Limb (tissue), 2 donors: ENCODE measurements around the gene WFDC1.

Experiments
- DNase-seq, 2 donors: peaks; one replicate each; pipeline ENCODE4 v3.0.0-alpha.2; 2016; ENCODE audit errors: extremely low spot score in 2 of 2

The WFDC1 gene

DNA sequence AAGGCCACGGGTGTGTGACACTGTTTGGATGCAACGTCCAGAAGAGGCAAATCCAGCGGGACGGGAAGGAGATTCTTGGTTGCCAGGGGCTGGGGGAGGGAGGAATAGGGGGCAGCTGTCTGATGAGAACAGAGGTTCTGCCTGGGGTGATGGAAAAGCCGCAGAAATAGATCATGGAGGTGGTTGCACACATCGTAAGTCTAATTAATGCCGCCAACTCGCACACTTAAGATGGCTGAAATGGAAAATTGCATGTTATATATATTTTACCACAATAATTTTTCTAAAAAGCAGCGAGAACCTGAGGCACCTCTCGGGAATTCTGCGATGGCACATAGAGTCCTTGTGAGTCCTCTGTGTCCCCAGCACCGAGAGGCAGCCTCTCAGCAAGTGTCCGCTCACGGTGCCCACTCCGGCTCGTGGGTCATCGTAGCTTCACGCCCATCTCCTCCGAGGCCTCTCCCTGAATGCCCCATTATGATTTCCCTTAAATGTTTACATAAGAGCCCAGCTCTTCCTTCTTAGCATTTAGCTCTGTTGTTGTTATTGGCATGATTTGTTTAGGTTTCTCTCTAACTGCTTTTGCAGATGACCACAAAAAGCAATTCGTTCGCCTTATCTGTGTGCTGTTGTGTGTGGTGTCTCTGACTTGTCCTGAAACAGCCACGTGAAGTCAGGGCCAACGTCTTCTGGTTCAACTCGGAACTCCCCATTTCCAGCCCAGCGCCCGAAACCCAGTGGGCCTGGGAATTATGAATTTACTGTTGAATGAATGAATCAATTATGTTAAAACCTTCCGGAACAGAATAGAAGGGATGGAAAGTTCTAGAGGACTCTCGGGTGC, 7.7 kb downstream of the WFDC1 start:
- DNase-seq: no peak

- no peak for DNase-seq
Observed at GRCh38 chr16:84303023-84303422, 8.3 kb downstream of the WFDC1 start.

GRCh38 chr16:84303516-84303915, 8.8 kb downstream of the WFDC1 start:
- no peak for DNase-seq

GRCh38 chr16:84306564-84306963, 11.9 kb downstream of the WFDC1 start:
- DNase-seq: no peak

GRCh38 chr16:84307209-84307954, 12.7 kb downstream of the WFDC1 start:
- DNase-seq: no peak

DNA sequence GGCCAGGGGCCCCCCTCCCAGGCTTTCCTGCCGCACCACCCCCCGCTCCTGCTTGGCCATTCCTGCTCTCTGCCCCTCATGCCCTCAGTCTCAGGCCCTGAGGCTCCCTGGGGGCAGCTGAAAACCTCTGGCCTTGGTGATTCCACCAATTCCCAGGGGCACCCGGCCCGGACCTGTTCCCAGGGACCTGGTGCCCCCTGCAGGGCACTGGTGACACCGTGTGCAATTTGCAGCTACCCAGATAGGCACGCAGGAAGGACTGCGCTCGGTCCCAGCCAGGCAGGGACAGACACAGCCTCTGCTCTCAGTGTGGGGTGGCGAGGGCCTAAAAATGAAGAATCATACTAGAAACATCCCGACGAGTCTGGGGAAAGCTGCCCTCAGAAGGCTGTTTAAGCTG, 13.4 kb downstream of the WFDC1 start:
- DNase-seq: peak in 1 of 2 donors; percentile 55

GRCh38 chr16:84310642-84311041, 16.0 kb downstream of the WFDC1 start:
- DNase-seq: no peak

GRCh38 chr16:84312783-84313382, 18.2 kb downstream of the WFDC1 start:
- no peak for DNase-seq

DNA sequence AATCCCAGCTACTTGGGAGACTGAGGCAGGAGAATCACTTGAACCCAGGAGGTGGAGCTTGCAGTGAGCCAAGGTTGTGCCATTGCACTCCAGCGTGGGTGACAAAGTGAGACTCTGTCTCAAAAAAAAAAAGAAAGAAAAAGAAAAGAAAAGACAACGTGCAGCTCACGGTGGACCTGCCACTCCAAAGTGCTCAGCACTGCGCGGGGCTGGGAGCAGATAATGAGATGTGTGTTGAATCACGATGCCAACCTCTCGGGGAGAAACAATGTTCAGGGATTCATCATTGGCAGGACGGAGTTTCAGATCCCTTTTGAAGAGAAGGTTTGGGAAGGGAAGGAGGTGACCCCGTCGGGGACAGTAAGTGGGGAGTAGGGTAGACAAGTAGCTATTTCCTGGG, 19.2 kb downstream of the WFDC1 start:
- DNase-seq: no peak

DNA sequence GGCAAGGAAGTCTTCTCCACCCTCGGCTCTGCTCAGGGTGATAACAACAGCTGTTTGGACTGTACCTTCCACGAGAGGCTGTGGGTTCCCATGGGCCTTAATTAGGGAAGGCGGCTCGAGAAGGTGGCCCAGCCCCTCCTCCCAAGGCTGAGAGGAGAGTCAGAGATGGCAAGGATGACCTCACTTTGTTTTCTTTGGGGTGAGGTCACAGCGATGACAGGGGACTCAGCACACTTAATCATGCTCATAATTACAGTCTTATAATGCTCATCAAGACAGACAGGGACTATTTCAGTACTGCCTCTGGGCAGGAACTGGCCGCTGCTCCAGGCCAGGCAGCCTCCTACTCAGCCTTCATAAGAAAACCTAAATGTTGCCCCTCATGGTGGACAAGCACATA, 19.7 kb downstream of the WFDC1 start:
- DNase-seq: no peak

- DNase-seq: no peak
Observed at GRCh38 chr16:84314814-84315213, 20.1 kb downstream of the WFDC1 start.

DNA sequence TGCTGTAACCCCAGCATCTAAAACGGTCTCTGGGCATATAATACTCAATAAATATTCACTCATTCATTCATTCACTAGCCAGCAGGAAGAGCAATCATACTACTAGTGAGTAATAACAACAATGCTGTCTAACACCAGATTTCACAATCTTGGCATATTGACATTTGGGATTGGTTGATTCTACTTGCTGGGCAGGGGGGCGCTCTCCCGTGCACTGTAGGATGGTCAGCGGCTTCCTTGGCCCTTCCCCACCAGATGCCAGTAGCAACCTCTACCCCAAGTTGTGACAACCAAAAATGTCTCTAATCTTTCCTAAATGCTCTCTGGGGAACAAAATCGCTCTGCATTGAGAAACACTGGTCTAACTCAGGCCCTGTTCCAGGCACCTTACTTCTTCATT, 20.7 kb downstream of the WFDC1 start:
- DNase-seq: no peak

DNA sequence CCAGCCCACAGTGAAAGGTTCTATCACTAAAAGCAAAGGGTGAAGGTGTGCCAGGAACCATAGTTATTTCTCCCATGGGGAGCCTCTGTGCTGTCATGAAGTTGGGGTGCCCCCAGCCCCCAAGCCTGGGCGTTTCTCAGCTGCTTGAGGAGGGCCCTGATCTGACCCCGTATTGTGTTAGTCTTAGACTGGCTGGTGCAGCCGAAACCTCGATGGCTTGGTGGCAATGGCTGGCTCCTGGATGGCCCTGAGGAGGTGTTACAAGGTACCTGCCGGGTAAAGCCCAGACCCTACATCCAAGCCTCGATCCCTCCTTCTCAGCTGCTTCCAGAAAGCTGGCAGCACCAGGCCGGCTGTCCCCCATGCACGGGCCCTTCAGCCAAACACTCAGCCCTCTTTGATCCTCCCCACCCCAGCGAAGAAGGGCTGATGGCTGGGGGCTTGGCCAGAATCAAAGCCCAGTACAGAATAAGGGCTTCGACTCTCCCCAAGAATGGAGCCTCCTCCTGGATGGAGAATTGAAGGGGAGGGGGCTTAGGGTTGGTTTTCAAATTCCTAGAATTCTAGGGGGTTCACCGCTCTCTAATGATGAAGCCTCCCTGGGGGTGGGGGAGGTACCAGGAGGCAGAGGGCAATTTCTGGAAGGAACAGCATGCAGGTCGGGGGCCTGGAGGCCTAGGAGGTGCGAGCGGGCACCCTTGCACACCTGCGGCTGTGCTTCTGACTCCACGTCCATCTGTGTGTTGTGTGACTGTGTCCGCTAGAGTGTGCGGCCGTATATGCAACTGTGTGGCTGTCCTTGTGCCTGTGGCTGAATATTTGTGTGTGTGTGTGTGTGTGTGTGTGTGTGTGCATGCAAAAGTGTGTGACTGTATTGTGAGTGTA, 23.7 kb downstream of the WFDC1 start:
- no peak for DNase-seq

GRCh38 chr16:84319146-84319760, 24.6 kb downstream of the WFDC1 start:
- no peak for DNase-seq

- no peak for DNase-seq
Observed at GRCh38 chr16:84320511-84320910, 25.8 kb downstream of the WFDC1 start.

GRCh38 chr16:84321932-84322331, 27.3 kb downstream of the WFDC1 start:
- no peak for DNase-seq

DNA sequence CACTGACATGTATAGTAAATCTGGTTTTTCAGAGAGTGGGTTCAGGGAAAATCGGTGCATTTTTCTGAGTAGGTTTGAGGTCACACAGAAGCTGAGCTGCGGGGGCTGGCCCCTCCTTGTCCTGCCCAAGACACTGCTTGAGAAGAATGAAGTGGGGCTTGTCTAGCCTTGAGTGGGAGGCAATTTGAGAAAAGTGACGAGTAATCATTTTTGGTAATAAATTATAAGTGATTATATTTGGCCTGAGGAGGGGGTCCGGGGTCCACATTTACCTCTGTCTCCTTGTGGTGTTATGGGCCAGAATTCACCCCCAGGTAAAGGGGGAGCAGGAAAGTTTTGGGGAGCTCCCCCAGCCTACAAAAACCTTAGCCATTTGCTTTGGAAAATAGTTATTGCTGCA, 28.1 kb downstream of the WFDC1 start:
- DNase-seq: no peak

DNA sequence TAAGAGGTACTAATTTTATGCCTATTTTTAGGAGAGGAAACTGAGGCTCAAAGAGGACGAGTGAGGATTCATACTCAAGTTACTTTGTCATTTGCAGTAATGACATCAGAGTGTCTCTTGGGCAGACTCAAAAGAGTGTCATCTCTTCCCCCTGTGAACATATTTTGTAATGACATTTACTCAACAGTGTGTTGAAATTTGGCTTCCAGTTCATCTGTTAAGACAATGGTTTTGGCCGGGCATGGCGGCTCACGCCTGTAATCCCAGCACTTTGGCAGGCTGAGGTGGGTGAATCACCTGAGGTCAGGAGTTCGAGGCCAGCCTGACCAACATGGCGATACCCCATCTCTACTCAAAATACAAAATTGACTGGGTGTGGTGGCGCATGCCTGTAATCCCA, 28.9 kb downstream of the WFDC1 start:
- DNase-seq: no peak

DNA sequence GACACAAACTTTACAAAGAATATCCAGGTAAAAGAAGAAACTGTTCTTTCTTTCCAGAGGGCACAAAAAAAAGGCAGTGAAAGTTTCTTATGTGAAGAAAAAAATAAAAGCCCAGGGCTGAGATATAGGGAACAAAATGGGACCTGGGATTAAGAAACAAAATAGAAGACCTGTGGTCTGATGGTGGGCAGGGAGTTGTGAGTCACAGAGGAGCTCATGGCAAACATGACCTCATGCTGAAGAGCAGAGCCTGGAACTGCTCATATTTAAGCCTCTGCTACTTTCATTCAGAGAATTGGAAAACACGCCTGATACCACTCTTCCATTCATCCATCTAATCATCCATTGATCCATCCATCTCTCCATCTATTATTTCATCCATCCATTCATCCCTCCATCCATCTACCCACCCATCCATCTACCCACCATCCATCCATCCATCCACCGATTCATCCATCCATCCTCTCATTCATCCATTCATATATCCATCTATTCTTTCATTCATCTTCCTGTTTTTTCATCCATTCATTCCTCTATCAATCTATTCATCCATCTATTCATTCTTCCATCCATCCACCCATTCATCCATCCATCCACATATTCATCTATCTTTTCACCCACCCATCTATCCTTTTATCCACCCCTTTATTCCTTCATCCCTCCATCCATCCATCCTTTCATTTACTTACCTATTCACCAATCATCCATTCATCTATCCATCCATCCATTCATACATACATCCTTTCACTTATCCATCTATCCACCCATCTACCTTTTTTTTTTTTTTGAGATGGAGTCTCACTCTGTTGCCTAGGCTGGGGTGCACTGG, 30.0 kb downstream of the WFDC1 start:
- DNase-seq: no peak

GRCh38 chr16:84326545-84326944, 31.9 kb downstream of the WFDC1 start:
- no peak for DNase-seq
